GM12872 (cell line): ENCODE data around the gene ZNF385B.

Experiments
- CTCF ChIP-seq: IDR thresholded peaks from 3 replicates; pipeline ENCODE4 v1.5.1; 2011; ENCODE audit warnings: low read depth, mild to moderate bottlenecking, low read length, moderate library complexity; ENCODE audit not compliant: insufficient read depth

The ZNF385B gene

GRCh38 chr2:179788104-179788503, 73.3 kb downstream of the ZNF385B start:
- no peak for TF ChIP-seq CTCF

- no peak for TF ChIP-seq CTCF
Observed at GRCh38 chr2:179787601-179788000, 73.8 kb downstream of the ZNF385B start.

GRCh38 chr2:179785902-179786301, 75.5 kb downstream of the ZNF385B start:
- TF ChIP-seq CTCF: no peak

DNA sequence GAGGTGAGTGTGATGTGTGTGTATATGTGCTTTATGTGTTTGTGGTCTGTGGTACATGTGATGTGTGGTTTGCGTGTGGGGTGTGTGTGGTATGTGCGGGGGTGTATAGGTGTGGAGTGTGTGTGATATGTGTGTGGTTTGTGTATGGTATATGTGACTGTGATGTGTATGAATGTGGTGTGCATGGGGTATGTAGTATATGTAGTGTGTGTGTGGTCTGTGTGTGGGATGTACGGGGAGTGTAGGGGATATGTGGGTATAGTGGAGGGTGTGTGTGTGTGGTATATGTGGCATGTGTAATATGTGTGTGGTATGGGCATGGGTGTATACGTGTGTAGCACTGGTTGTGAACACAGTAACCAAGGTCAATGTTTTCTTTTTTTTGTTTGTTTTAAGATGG, 87.4 kb downstream of the ZNF385B start:
- TF ChIP-seq CTCF: no peak

GRCh38 chr2:179772346-179772745, 89.1 kb downstream of the ZNF385B start:
- TF ChIP-seq CTCF: no peak

DNA sequence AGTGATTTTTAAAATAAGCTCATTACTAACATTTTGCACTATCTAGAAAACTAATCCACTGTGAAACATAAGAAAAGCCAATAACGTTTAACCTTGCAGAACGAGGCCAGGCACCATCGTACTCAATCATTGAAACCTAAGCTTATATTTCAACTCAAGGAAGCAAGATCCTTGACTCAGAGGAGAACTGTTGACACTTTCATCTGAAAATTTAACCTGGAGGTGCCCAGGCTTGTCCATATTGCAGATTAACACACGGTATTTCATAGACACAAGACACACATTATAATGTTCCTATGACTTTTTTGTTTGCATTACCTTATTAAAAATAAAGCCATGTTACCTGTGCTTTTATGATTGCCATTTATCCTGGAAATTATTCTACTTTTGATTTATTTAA, 89.6 kb downstream of the ZNF385B start:
- no peak for TF ChIP-seq CTCF

- no peak for TF ChIP-seq CTCF
Observed at GRCh38 chr2:179770029-179770428, 91.4 kb downstream of the ZNF385B start.

DNA sequence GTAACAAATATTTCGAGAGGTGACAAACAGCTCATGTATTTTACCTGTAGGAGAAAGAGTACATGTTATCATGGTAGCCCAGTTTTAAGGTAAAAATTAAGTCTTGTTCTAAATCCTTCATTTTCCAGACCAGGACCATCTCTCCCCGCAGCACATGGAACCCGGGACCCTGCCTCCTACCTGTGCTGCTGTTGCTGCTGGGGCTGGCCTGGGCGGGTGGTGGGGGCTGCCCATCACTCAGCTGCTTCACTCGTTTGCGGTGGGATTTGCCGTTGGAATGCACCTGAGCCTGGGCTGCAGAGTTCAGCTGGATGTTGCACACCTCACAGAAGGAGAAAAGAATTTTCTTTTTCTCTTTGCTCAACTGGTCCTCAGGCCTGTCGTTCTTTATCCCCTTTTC, 92.1 kb downstream of the ZNF385B start:
- no peak for TF ChIP-seq CTCF
